NCI-H748 treated with DMSO at 0.1 percent for 48 hours (cell line): ENCODE measurements around the gene CDK6.

ENCODE experiments used
- DNase-seq: peaks from one replicate; lab custom pipeline; 2025; lab: John Stamatoyannopoulos, UW

Gene CDK6

DNA sequence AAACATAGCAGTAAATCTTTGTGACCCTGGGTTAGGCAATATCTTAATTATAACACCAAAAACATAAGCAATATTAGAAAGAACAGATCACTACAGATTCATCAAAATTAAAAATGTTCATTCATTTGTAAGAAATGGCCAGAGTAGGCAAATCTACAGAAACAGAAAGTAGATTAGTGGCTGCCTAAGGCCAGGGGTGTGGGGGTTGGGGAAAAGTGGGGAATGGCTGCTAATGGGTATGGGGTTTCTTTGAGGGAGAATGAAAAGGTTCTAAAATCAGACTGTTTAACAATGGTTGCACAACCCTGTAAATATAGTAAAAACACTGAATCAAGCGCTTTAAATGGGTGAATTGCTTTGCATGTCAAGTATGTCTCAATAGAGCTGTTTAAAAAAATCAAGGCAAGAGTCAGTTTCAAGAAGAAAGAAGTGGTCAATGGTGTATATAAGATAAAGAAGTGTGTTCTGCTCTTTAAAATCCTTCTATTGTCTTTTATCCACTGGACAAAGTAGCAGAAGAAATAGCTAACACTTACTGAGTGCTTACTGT lies 42.6 kb downstream of the CDK6 start:
- DNase-seq, result no peak

DNA sequence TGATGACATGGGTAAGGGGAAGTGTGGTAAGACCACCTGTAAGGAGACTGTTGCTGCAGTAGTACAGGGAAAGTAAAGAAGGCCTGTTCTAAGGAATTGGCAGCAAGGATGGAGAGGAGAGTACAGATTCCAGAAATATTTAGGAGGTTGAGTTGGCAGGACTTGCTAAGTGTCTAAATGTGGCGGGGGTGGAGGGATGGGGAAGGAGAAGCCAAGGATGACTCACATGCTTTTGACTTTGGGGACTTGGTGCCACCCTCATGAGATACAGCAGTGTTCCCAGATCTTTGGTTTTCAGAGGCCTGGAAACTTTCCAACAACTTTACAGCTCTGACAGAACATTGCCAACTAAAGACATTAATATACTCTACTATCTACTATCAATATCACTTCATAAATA lies 45.4 kb downstream of the CDK6 start:
- no peak for DNase-seq

DNA sequence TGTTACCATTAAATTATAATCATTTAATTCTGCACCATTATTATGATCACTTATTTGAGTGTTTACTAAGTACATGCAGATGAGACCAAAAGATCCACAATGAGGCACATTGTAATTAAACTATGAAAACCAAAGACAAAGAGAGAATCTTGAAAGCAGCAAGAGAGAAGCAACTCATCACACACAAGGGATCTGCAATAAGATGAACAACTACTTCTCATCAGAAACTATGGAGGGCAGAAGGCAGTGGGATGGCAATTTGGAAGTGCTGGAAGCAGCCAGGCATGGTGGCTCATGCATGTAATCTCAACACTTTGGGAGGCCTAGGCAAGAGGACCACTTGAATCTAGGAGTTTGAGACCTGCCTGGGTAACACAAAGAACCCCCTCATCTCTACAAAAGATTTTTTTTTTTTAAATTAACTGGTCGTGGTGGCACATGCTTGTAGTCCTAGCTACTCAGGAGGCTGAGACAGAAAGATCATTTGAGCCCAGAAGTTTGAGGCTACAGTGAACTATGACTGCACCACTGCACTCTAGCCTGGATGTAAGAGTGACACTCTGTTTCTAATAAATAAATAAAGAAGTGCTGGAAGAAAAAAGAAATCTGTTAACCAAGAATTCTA lies 47.7 kb downstream of the CDK6 start:
- DNase-seq, result no peak

DNA sequence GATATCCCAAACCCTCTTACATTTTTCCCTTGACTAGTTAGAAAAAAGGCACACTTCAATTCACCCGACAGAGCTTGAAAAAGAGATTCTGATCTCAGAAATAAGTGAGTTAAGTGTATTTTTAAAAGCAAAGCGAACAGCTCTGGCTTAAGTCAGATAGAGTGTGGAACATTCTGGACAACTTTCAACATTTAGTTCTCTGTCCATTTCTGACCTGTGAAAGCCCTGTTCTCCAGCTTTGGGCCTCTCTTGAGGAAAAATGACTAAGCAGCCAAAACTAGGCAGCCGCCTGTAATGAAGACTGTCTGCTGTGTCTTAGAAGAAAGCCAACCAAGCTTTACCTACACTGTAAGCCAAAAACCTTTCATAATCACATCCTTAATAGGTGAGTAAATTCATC lies 50.5 kb downstream of the CDK6 start:
- DNase-seq, result no peak

GRCh38 chr7:92784935-92785334 lies 51.4 kb downstream of the CDK6 start:
- DNase-seq, result no peak

DNA sequence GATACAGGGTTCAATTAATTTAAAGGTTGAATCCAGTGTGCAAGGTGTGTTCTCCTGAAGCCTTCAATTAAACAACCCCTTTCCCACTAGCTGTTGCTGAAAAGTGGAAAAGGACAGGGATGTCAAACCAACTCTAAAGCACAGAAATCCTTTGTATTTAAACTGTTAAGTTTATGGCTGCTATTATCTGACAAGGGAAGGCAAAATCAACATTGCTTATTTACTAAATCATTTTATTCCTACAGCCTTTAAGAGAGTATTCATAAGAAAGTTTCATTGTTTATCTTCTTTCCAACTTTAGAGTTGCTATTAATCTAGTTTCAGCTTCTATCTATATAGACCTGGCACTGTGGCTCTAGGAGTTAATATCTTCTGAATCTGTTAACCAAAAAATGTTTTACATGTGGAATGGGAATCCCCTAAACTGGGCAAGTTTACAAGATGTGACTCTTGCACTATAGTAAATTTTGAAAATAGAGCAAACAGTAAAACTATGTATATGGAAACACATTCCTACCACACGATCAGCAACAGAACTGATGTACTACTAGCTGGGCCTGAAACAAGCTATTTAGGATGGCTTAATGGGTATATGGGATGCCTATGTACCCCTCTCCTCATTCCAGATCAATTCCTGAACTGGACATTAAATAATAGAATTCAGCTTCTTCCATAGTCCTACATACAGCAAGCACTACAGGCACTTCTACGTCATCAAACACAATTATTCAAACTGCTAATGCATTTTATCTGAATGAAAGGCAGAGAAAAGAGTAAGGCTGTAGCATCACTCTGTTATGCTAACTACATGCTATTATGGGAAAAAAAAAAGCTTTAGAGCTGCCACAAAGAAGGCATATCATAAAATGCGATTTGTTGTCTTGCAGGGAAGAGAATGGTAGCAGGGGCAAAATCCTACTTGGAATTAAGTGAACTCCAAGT lies 52.8 kb downstream of the CDK6 start:
- no peak for DNase-seq

DNA sequence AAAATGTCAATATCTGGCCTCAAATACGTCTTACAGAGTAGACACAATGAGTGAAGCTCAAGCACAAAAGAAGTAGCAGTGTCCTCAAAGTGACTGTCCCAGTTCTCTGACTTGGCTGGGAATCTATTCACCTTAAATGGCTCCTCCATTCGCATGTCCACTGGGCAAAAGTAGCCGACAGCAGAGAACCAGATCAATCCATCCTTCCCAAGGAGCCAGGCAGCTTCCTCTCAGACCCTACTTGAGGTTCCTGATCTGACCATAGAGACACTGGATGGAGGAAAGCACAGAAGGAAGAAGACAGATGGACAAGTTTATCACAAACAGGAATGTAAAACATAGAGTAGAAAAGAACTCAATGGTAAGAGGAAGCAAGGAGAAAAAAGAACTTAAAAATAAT lies 53.5 kb downstream of the CDK6 start:
- DNase-seq, result no peak

DNA sequence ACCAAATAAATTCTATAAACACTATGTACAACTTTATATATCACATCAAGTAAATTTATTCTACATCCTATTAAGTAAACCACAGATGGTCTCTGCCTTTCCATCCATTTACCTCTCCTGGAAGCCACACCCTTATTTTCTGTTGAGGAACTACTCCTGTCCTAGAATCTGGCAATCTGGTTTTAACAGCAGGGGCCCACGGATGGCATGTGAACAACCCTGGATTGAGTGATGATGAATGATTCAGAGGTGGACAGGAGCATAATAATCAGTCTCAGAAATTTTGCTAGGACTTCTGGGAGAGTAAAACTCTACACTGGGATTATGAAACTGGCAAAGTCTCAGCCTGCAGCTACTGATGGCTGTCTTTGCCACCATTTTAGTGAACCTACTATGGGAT lies 54.1 kb downstream of the CDK6 start:
- no peak for DNase-seq

DNA sequence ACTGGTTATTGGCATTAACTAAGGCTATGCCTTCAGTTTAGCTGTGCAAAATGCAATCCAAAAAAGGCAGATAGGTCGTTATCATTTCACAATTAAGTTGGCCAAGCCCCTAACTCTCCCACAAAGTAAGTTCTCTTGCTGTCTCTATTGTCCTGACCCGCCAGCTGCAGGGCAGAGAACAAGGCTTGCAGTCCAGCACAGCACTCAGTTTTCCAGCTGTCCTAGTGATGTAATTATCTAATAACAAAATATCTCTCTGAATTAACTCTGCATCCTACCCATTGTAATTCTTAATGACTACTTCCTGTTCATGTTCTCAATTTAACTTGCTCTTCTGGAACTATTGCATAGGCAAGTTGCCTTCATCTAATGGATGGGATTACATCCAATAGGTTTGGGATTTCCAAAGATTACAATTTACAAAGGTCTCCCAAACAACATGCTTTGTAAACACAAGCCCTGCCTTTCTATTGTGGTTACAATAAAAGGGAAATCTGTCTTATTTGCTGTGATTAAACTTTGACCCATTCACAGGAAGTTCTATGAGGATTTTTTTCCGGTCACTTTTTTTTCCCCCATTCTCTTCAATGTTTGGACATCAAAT lies 55.2 kb downstream of the CDK6 start:
- peak; percentile 92 for DNase-seq

- DNase-seq, result no peak
Observed at GRCh38 chr7:92778972-92779371, 57.4 kb downstream of the CDK6 start.

GRCh38 chr7:92777993-92778392 lies 58.4 kb downstream of the CDK6 start:
- no peak for DNase-seq

GRCh38 chr7:92773808-92774207 lies 62.6 kb downstream of the CDK6 start:
- DNase-seq, result no peak

DNA sequence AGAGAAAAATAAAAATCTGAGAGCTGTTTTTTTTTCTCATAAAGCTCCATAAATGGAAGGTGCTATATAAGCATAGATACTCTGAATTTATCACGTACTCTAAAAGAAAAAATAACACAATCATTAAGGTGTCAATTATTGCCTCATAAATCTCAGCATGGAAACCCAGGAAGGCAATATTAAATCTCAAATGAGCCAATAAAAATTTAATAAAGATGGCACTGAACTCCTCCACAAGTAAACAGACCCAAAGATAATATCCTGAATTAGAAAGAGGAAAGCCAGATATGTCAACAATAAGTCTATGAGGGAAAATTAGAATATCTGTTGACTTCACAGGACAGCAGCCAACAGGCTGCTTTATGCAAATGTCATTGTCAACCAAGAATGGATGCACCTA lies 66.5 kb downstream of the CDK6 start:
- peak; percentile 32 for DNase-seq

DNA sequence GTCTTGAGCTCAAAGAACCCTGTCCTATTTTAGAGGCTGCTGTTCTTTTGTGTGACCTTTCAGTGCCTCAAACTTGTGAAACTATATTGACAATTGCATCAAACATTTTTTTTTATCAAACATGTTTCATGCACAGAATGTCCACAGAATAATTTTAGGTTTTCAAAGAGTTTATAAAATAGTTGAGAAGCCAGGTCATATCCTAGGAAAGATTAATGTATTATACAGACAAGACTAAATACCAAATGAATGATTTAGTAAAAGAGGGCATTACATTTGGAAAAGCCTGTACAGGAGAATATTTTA lies 67.0 kb downstream of the CDK6 start:
- DNase-seq, result no peak

GRCh38 chr7:92768501-92769393 lies 67.6 kb downstream of the CDK6 start:
- DNase-seq, result peak; percentile 62

DNA sequence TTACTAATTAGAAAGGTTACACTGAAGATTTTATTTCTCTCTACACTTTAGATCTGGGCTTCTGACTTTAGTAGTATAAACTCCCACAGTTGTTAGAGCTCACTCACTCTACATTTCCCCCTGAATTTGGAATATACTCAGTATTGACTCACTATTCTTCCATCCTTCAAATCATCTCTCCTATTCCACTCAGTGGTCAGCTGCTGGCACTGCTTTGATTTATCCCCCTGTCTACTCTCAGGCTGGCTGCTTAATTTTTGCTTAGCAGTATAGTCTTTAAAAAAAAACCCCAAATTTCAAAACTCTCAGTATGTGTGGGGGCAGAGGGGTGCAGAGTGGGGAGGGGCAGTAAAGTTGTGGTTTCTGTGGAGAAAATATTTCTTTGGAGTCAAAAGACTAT lies 68.9 kb downstream of the CDK6 start:
- no peak for DNase-seq

DNA sequence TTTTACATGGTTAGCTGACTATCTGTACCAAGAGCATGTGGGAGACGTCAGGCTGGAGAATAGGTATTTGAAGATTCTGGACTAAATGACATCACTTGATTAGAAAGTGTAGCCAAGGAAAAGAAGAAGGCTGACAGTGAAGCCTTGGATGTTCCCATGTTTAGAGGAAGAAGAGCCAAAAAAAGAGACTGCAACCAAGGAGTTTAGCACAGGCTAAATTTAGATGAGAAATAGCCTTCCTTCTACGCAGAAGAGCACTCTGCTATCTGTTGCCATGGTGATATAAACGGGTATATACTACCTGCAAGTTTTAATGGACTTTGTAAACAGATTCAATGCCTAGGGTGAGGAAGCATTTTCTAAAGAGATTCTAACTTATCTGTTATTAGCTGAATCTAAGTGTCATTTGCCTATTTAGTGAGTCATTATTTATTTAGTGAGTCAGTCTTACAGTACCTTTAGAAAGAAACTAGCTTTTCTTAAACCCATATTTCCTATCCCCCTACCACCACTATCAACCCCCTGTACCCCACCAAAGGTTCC lies 69.8 kb downstream of the CDK6 start:
- peak; percentile 82 for DNase-seq

- no peak for DNase-seq
Observed at GRCh38 chr7:92765725-92766124, 70.6 kb downstream of the CDK6 start.

GRCh38 chr7:92763636-92764423 lies 72.5 kb downstream of the CDK6 start:
- peak; percentile 83 for DNase-seq

- no peak for DNase-seq
Observed at GRCh38 chr7:92762851-92763250, 73.5 kb downstream of the CDK6 start.
